GM20431 (cell line): ENCODE data around the gene FAM53A.

Experiments used
- in situ Hi-C: fragments of 300-500 bp; cut with MseI, MboI; formaldehyde crosslinking; loops from one replicate; pipeline ENCODE4 v1.15.0; 2020; ENCODE audit warnings: low sequenced_read_pairs; ENCODE audit not compliant: unreplicated experiment

The FAM53A gene

GRCh38 chr4:1626941-1627340, 57.2 kb downstream of the FAM53A start:
- in situ Hi-C loops = no loop called here

- in situ Hi-C loops = no loop called here
Observed at GRCh38 chr4:1626151-1626550, 58.0 kb downstream of the FAM53A start.

GRCh38 chr4:1625600-1626138, 58.4 kb downstream of the FAM53A start:
- in situ Hi-C loops = no loop called here

GRCh38 chr4:1624519-1624910, 59.6 kb downstream of the FAM53A start:
- in situ Hi-C loops = no loop called here

GRCh38 chr4:1623821-1624518, 60.1 kb downstream of the FAM53A start:
- in situ Hi-C loops = no loop called here

- in situ Hi-C loops = no loop called here
Observed at GRCh38 chr4:1623400-1623799, 60.7 kb downstream of the FAM53A start.

GRCh38 chr4:1622956-1623355, 61.2 kb downstream of the FAM53A start:
- in situ Hi-C loops = no loop called here

GRCh38 chr4:1622238-1622637, 61.9 kb downstream of the FAM53A start:
- in situ Hi-C loops = no loop called here

GRCh38 chr4:1621526-1621925, 62.6 kb downstream of the FAM53A start:
- in situ Hi-C loops = no loop called here

- in situ Hi-C loops = no loop called here
Observed at GRCh38 chr4:1619151-1619672, 64.9 kb downstream of the FAM53A start.

- in situ Hi-C loops = no loop called here
Observed at GRCh38 chr4:1618438-1618837, 65.7 kb downstream of the FAM53A start.

GRCh38 chr4:1616557-1616930, 67.6 kb downstream of the FAM53A start:
- in situ Hi-C loops = no loop called here

GRCh38 chr4:1615786-1616556, 68.1 kb downstream of the FAM53A start:
- in situ Hi-C loops = no loop called here

- in situ Hi-C loops = no loop called here
Observed at GRCh38 chr4:1614854-1615595, 69.1 kb downstream of the FAM53A start.

- in situ Hi-C loops = no loop called here
Observed at GRCh38 chr4:1614502-1614853, 69.6 kb downstream of the FAM53A start.

- in situ Hi-C loops = no loop called here
Observed at GRCh38 chr4:1614049-1614448, 70.1 kb downstream of the FAM53A start.

- in situ Hi-C loops = no loop called here
Observed at GRCh38 chr4:1613099-1613495, 71.0 kb downstream of the FAM53A start.

- in situ Hi-C loops = no loop called here
Observed at GRCh38 chr4:1612278-1613098, 71.6 kb downstream of the FAM53A start.

- in situ Hi-C loops = no loop called here
Observed at GRCh38 chr4:1611501-1611870, 72.6 kb downstream of the FAM53A start.
